ENCODE results near the gene RAB19.

RAB19 gene

DNA sequence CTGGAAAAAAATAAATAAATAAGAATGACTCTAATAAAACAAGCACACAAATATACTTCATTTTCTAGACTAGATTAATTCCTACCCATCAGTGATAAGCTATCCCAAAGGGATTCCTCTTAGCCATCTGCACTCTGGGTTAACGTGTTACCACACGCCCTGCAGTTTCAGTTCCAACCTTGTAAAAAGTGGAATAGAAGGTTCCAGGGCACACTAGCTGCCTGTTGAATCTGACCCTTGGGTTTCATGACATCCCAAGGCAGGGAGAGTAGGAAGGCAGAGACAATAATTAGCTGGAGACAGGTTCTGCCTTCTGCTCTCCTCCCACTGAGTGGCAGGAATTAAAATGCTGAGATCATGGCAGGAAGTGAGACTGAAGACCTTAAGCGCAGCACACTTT, 39.0 kb upstream of the RAB19 start:
- 98% methylated on average over 2 of the region's 3 CpGs for WGBS

DNA sequence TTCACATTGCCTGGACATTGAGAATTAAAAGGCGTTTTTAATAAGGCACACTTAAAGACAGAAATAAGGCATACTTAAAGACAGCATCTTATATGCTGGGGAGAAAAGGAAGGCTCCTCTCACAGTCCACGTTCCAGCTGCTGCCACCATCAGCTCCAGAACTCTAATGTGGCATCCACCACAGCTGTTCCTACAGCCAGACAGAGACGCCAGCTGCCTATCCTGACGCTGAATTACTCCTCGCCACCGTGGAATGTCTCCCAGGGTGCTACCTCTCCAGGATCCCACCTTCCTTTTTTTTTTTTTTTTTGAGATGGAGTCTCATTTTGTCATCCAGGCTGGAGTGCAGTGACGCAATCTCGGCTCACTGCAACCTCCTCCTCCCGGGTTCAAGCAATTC, 36.3 kb upstream of the RAB19 start:
- H2BK12ac ChIP-seq (ENCODE audit: low read length in 2 of 2) = no peak overlapping the region
- H3K4me3 ChIP-seq (ENCODE audit: insufficient read depth in 1 of 2, low read depth in 1 of 2, low read length in 2 of 2) = no peak overlapping the region
- H2BK5ac ChIP-seq (ENCODE audit: low read depth, low read length, poor library complexity, severe bottlenecking) = no peak overlapping the region
- no peak overlapping the region for H3K27ac ChIP-seq (ENCODE audit: low read length, poor library complexity, severe bottlenecking)
- H3K36me3 ChIP-seq (ENCODE audit: control insufficient read depth in 1 of 2, insufficient read depth in 2 of 2, low read depth in 1 of 2, low read length in 2 of 2) = peaks cover 16 to 20% of the 10 kb centered on the region in 2 experiments
- no peak overlapping the region for H2AFZ ChIP-seq (ENCODE audit: low read depth, low read length)
- H3K4me1 ChIP-seq (ENCODE audit: control insufficient read depth, insufficient read depth, low read depth, low read length) = peaks cover 3% of the 10 kb centered on the region
- H3K23ac ChIP-seq (ENCODE audit: low read length in 2 of 2) = no peak overlapping the region
- no peak overlapping the region for H4K91ac ChIP-seq (ENCODE audit: low read length)
- H3K79me1 ChIP-seq (replicated peaks; ENCODE audit: low read length, poor library complexity, severe bottlenecking) = peaks cover 13% of the 10 kb centered on the region
- no peak for DNase-seq
- no peak overlapping the region for H3K4ac ChIP-seq (ENCODE audit: low read depth in 1 of 2, low read length in 2 of 2)
- H2AK5ac ChIP-seq (ENCODE audit: low read length, severe bottlenecking) = no peak overlapping the region
- no peak overlapping the region for H2BK15ac ChIP-seq (ENCODE audit: low read depth, poor library complexity, severe bottlenecking)
- no peak overlapping the region for H4K8ac ChIP-seq (ENCODE audit: low read length)
- no peaks in the 10 kb centered on the region for H3K27me3 ChIP-seq (ENCODE audit: control insufficient read depth in 1 of 2, insufficient read depth in 1 of 2, low read length in 2 of 2)
- H3K9ac ChIP-seq (ENCODE audit: low read length) = no peak overlapping the region
- H3K9me3 ChIP-seq (ENCODE audit: control insufficient read depth, low read length) = no peaks in the 10 kb centered on the region
- 87% methylated on average over 6 of the region's 9 CpGs for WGBS
- H3K4me2 ChIP-seq (ENCODE audit: low read length, poor library complexity, severe bottlenecking) = no peak overlapping the region
- H3K14ac ChIP-seq (ENCODE audit: low read length in 2 of 2) = no peak overlapping the region
- no peak overlapping the region for H2BK120ac ChIP-seq (ENCODE audit: low read depth, low read length)
- no peak overlapping the region for H3K18ac ChIP-seq (ENCODE audit: low read depth in 1 of 2, low read length in 2 of 2)

More for the DNA sequence above, 39.0 kb upstream of the RAB19 start:
- Histone ChIP-seq H3K27ac (ENCODE audit: low read length, poor library complexity, severe bottlenecking) (no peak overlapping the region), H3K4me2 (ENCODE audit: low read length, poor library complexity, severe bottlenecking) (no peak overlapping the region), H2AFZ (ENCODE audit: low read depth, low read length) (no peak overlapping the region), H3K14ac (ENCODE audit: low read length in 2 of 2) (no peak overlapping the region), H3K23ac (ENCODE audit: low read length in 2 of 2) (no peak overlapping the region), H2BK5ac (ENCODE audit: low read depth, low read length, poor library complexity, severe bottlenecking) (no peak overlapping the region), H4K91ac (ENCODE audit: low read length) (no peak overlapping the region), H3K27me3 (ENCODE audit: control insufficient read depth in 1 of 2, insufficient read depth in 1 of 2, low read length in 2 of 2) (no peaks in the 10 kb centered on the region), H2BK15ac (ENCODE audit: low read depth, poor library complexity, severe bottlenecking) (no peak overlapping the region), H2BK12ac (ENCODE audit: low read length in 2 of 2) (no peak overlapping the region), H3K18ac (ENCODE audit: low read depth in 1 of 2, low read length in 2 of 2) (no peak overlapping the region), H4K8ac (ENCODE audit: low read length) (no peak overlapping the region), H3K9me3 (ENCODE audit: control insufficient read depth, low read length) (no peaks in the 10 kb centered on the region), H3K79me1 (replicated peaks; ENCODE audit: low read length, poor library complexity, severe bottlenecking) (peaks cover 9% of the 10 kb centered on the region), H3K9ac (ENCODE audit: low read length) (no peak overlapping the region), H3K4ac (ENCODE audit: low read depth in 1 of 2, low read length in 2 of 2) (no peak overlapping the region), H3K36me3 (ENCODE audit: control insufficient read depth in 1 of 2, insufficient read depth in 2 of 2, low read depth in 1 of 2, low read length in 2 of 2) (peaks cover 12 to 23% of the 10 kb centered on the region in 2 experiments), H3K4me3 (ENCODE audit: insufficient read depth in 1 of 2, low read depth in 1 of 2, low read length in 2 of 2) (no peak overlapping the region), H2AK5ac (ENCODE audit: low read length, severe bottlenecking) (no peak overlapping the region), H2BK120ac (ENCODE audit: low read depth, low read length) (no peak overlapping the region), H3K4me1 (ENCODE audit: control insufficient read depth, insufficient read depth, low read depth, low read length) (peaks cover 3% of the 10 kb centered on the region)
- no peak for DNase-seq

DNA sequence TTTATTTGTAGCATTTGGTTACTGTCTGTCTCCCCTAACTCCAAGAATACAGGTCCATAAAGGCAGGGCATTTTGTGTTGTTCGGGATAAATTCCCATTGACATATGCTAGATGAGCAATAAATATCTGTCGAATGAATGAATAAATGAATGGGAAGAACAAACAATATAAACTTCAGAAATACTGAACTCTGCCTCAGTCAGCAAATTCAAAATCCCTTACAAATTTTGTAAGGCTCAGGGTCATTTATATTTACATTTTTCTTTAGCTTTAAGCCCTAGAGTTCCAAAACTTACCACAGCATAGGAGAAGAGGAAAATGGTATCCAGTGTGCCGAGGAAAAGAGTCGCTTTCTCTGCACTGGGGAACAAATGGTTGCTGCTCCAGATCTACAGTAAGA, 34.6 kb upstream of the RAB19 start:
- Histone ChIP-seq H3K23ac (ENCODE audit: low read length in 2 of 2) (no peak overlapping the region), H2BK12ac (ENCODE audit: low read length in 2 of 2) (no peak overlapping the region), H4K8ac (ENCODE audit: low read length) (no peak overlapping the region), H2BK15ac (ENCODE audit: low read depth, poor library complexity, severe bottlenecking) (no peak overlapping the region), H2AFZ (ENCODE audit: low read depth, low read length) (no peak overlapping the region), H3K36me3 (ENCODE audit: control insufficient read depth in 1 of 2, insufficient read depth in 2 of 2, low read depth in 1 of 2, low read length in 2 of 2) (peaks cover 16 to 17% of the 10 kb centered on the region in 2 experiments), H4K91ac (ENCODE audit: low read length) (no peak overlapping the region), H3K79me1 (replicated peaks; ENCODE audit: low read length, poor library complexity, severe bottlenecking) (peaks cover 13% of the 10 kb centered on the region), H3K4me3 (ENCODE audit: insufficient read depth in 1 of 2, low read depth in 1 of 2, low read length in 2 of 2) (no peak overlapping the region), H3K9ac (ENCODE audit: low read length) (no peak overlapping the region), H2BK120ac (ENCODE audit: low read depth, low read length) (no peak overlapping the region), H3K18ac (ENCODE audit: low read depth in 1 of 2, low read length in 2 of 2) (no peak overlapping the region), H3K4me1 (ENCODE audit: control insufficient read depth, insufficient read depth, low read depth, low read length) (peaks cover 3% of the 10 kb centered on the region), H2BK5ac (ENCODE audit: low read depth, low read length, poor library complexity, severe bottlenecking) (no peak overlapping the region), H3K27me3 (ENCODE audit: control insufficient read depth in 1 of 2, insufficient read depth in 1 of 2, low read length in 2 of 2) (no peaks in the 10 kb centered on the region), H3K14ac (ENCODE audit: low read length in 2 of 2) (no peak overlapping the region), H2AK5ac (ENCODE audit: low read length, severe bottlenecking) (no peak overlapping the region), H3K4me2 (ENCODE audit: low read length, poor library complexity, severe bottlenecking) (no peak overlapping the region), H3K27ac (ENCODE audit: low read length, poor library complexity, severe bottlenecking) (no peak overlapping the region), H3K4ac (ENCODE audit: low read depth in 1 of 2, low read length in 2 of 2) (no peak overlapping the region), H3K9me3 (ENCODE audit: control insufficient read depth, low read length) (no peaks in the 10 kb centered on the region)
- DNase-seq = no peak
- 100% methylated on average over 2 of the region's 4 CpGs for WGBS

DNA sequence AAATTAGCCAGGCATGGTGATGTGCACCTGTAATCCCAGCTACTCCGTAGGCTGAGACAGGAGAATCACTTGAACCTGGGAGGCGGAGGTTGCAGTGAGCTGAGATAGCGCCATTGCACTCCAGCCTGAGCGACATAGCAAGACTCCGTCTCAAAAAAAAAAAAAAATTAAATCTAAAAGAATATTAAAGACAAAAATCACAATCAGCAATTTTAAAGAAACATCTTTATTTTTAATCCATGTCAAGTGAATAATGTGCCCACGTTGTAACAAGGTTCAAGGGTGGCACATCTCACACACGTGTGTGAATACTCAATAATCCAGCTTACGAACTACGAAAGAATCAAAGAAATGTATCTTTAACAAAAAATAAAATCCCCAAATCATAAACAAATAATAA, 28.5 kb upstream of the RAB19 start:
- H3K23ac ChIP-seq (ENCODE audit: low read length in 2 of 2) = no peak overlapping the region
- H3K14ac ChIP-seq (ENCODE audit: low read length in 2 of 2) = no peak overlapping the region
- H3K4me3 ChIP-seq (ENCODE audit: insufficient read depth in 1 of 2, low read depth in 1 of 2, low read length in 2 of 2) = no peak overlapping the region
- no peak overlapping the region for H2AK5ac ChIP-seq (ENCODE audit: low read length, severe bottlenecking)
- no peak overlapping the region for H2BK5ac ChIP-seq (ENCODE audit: low read depth, low read length, poor library complexity, severe bottlenecking)
- no peak overlapping the region for H3K18ac ChIP-seq (ENCODE audit: low read depth in 1 of 2, low read length in 2 of 2)
- H3K9me3 ChIP-seq (ENCODE audit: control insufficient read depth, low read length) = no peaks in the 10 kb centered on the region
- H2AFZ ChIP-seq (ENCODE audit: low read depth, low read length) = no peak overlapping the region
- no peak overlapping the region for H2BK15ac ChIP-seq (ENCODE audit: low read depth, poor library complexity, severe bottlenecking)
- no peak overlapping the region for H3K4me2 ChIP-seq (ENCODE audit: low read length, poor library complexity, severe bottlenecking)
- DNase-seq = no peak
- no peaks in the 10 kb centered on the region for H3K27me3 ChIP-seq (ENCODE audit: control insufficient read depth in 1 of 2, insufficient read depth in 1 of 2, low read length in 2 of 2)
- H3K27ac ChIP-seq (ENCODE audit: low read length, poor library complexity, severe bottlenecking) = no peak overlapping the region
- H2BK12ac ChIP-seq (ENCODE audit: low read length in 2 of 2) = no peak overlapping the region
- peaks cover 12% of the 10 kb centered on the region for H3K79me1 ChIP-seq (replicated peaks; ENCODE audit: low read length, poor library complexity, severe bottlenecking)
- no peak overlapping the region for H4K91ac ChIP-seq (ENCODE audit: low read length)
- H4K8ac ChIP-seq (ENCODE audit: low read length) = no peak overlapping the region
- H3K9ac ChIP-seq (ENCODE audit: low read length) = no peak overlapping the region
- no peak overlapping the region for H2BK120ac ChIP-seq (ENCODE audit: low read depth, low read length)
- peaks cover 21 to 36% of the 10 kb centered on the region in 2 experiments for H3K36me3 ChIP-seq (ENCODE audit: control insufficient read depth in 1 of 2, insufficient read depth in 2 of 2, low read depth in 1 of 2, low read length in 2 of 2)
- WGBS = 97% methylated on average over 7 of the region's 9 CpGs
- no peak overlapping the region for H3K4ac ChIP-seq (ENCODE audit: low read depth in 1 of 2, low read length in 2 of 2)
- no peaks in the 10 kb centered on the region for H3K4me1 ChIP-seq (ENCODE audit: control insufficient read depth, insufficient read depth, low read depth, low read length)

Measured in mesenchymal stem cell (in vitro differentiated cells and primary cell).